ENCODE results near the gene PTH2. TPM values are rescaled to one million over a fixed set of nuclear protein-coding genes. Genes with fewer than 3 reads are reported as not detected.

Gene PTH2
- total RNA-seq, 1 experiment from 2014 or later = not detected

DNA sequence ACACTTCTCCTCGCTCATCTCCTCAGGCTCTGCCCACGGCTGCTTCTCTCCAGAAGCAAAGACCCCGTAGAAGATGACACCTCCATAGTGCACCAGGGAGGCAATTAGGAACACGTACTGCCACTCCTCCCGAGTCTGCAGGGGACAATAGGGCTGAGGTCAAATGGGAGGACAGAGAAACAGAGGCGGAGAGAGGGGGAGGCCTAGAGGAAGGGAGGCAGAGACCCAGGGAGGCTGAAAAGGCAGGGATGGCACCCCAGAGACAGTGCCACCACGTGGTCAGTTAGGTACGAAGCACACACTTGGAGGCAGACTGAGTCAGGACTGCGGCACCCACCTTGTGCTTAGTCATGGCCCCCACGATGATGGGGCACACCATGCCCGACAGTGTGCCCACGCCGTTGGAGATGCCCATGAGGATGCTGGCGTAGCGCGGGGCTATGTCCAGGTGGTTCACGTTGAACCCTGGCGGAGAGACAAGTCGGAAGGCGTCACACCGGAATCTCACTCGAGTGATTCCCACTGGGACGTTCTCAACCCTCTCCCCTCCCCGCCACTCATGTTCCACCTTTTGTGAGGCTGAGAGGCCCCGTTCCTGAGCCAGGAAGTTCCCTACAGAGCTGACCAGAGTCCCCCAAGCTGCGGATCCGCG lies 7.6 kb upstream of the PTH2 start:
- no peak for DNase-seq (ENCODE audit: low spot score)

DNA sequence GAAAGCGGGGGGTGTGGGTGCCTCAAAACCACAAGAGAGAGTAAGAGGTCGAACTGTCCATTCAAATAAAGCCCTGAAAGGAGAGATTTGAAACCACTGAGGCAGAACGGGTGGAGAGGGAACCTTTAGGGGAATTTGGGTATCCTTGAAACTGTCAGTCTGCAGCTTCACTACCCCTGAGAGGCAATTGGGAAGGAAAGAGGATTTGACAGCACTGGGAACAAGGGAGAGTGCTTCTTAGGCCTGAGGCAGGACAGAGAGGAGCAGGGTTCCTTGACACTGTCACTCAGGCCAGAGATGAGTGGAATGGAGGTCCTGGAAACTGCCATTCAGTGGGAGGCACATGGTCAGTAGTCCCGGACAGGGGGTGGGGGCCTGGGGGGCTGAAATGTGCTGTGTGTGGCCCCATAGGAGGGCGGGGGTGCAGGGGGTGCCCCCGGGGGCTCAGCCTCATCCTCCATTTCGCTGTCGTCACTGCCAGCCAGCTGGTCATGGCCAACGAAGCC lies 7.0 kb upstream of the PTH2 start:
- no peak for DNase-seq (ENCODE audit: low spot score)

DNA sequence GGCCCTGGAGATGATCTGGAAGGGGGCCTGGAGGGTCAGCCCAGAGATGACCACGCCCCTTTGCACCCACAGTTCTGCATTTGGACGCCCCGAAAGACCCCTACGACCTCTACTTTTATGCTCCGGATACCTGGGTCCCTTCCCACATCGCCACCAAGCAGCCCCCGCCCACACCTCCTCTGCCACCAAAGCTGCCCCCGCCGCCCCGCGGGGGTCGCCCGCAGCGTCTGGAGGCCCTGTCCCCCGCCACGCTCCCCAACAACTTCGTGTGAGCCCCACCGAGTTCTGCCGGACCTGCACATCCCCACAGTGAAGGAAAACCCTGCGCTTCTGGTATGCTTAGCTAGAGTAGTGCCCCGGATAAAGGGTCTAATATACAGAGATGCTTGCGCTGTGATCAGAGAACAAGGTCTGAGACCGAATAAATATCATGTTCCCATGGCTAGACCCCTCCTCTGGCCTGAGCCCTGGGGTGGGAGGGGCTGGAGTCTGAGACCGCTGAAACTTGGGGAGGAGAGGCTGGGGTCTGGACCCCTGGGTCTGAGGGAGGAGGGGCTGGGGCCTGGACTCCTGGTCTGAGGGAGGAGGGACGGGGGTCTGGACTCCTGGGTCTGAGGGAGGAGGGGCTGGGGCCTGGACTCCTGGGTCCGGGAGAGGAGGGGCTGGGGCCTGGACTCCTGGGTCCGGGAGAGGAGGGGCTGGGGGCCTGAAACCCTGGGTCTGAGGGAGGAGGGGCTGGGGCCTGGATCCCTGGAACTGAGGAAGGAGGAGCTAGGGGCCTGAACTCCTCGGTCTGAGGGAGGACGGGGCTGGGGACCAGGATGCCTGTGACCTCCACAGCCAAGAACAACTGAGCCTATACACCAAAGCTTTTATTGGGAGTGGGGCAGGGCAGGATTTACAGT lies 5.6 kb upstream of the PTH2 start:
- no peak for DNase-seq (ENCODE audit: low spot score)

DNA sequence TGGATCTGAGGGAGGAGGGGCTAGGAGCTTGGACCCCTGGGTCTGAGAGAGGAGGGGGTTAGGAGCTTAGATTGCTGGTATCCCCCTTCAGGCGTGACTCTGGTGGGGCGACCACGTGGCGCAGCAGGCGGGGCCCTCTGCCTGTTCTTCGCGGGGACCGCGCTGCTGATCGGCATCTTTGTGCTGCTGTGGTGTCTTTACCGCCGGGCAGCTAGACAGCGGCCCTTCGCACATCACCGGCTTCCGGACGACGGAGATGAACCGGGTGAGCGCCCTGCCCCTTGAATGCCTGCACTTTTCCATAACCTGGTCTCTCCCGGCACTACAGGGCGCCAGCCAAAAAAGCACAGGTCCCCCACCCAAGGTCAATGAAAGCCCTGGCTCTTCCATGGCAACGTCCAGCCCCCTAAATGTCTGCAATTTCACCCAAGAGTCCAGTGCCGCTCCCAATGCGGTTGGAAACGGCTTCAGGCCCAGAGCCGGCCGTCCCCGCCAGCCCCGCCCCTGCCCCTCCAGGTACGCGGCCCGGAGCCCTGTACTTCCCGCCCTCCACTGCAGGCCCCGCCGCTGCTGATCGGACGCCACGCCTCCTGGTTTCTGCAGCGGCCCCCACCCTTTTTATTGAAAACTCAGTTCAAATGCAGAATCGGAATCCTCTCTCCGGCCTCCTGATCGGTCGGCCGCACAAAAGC lies 4.8 kb upstream of the PTH2 start:
- no peak for DNase-seq (ENCODE audit: low spot score)

DNA sequence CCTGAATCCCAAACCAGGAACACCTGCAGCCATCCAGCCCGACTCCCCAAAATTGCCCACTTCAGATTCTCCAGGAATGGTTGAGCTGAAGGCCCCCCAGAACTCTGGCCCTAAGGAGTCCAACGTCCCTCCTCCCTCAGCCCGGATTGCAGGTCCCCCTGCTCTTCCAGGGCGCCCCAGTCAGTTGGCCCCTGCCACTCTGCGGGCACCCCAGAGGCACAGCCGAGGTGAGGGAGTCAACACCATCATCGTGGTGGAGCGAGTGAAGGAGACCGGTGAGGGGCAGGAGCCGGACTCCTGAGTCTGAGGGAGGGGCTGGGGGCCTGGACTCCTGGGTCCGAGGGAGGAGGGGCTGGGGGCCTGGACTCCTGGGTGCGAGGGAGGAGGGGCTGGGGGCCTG lies 4.1 kb upstream of the PTH2 start:
- no peak for DNase-seq (ENCODE audit: low spot score)

DNA sequence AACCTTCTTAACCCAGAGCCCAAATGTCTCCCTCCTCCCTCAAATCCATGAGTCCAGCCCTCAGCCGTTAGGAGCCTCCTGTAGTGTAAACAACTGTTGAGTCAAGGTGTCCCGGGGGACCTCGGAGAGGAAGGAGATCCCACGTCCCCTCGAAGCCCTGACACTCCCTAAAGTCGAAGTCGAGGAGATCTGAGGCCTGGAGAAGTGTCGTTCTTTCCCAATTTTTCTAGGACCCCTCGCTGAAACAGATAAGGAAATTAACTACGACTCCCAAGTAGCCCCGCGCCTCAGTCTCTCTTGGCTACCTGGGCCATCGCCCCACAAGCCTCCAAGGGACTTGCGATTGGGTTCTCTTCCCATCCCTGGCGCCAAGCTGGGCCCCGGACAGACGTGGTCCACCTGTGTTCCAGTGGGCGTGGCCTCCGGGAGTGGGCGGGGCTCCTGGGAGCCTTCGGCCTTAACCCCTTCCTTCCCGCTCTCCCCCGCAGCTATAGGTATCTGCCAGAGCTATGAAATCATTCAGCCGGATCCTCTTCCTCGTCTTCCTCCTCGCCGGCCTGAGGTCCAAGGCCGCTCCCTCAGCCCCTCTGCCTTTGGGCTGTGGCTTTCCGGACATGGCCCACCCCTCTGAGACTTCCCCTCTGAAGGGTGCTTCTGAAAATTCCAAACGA lies 2.8 kb upstream of the PTH2 start:
- no peak for DNase-seq (ENCODE audit: low spot score)

DNA sequence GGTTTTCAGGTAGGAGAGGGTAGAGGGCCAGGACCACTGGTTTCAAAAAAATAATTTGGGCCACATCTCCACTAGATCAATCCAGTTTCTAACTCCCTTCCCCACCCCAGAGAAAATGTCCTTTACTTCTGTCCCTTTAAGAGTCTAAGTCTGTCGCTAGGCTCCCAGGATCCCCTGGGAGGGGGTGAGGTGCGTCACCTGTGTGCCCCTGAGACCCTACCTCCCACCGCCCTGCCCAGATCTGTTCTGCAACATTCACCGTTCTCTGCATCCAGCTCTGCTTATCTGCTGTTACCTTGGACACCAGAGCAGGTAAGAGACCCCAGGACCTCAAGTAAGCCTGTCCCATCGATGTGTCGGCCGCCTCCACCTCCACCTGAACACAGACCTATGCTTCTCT lies 1.9 kb upstream of the PTH2 start, which contains the start of gene GFY:
TSS of gene GFY (plus strand) at position 211 of the 400 bp plus-strand sequence. CDS start 1,043 bp downstream, outside the sequence.
- DNase-seq (ENCODE audit: low spot score) = no peak

DNA sequence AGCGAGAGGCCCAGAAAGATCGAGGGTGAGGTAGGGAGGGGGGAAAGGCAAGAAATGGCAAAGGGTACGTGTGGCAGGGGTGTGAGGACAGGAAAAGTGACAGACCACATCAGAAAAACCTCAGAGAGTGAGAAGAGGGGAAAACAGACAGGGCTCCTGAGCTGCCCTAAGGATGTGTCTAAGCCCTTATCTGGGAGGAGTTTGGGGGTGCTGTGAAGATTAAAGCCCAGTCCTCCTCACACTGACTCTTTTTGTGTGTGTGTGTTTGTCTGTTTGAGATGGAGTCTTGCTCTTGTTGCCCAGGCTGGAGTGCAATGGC lies 703 bp upstream of the PTH2 start:
- DNase-seq (ENCODE audit: low spot score) = no peak

DNA sequence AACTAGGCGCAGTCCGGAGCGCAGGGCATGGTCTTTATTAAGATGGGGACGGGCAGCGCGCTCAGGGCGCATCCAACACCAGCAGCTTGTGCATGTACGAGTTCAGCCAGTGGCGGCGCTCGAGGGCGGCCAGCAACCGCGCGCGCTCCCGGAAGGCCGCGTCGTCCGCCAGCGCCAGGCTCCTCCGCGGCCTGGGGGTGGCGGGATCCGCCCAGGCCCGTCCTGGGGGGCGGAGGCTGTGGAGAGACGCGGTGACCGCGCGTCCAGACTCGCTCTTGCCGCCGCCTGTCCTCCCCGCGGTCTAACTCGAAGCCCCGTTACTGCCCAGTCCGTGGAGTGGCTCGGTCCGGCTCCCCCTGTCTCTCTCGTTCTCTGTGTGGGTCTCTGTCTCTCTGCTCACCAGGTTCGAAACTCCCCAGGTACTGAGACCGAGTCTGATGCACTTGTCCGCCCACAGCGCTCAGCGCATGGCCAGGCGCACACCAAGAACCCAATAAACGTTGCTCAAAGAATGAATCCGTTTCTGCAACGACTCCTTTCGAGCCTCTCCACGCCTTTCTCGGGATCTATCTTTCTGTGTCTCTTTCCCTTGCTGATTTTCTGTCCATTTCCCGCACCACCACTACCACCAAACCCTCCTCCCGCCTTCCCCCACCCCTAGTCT lies 702 bp downstream of the PTH2 start:
- no peak for DNase-seq (ENCODE audit: low spot score)

DNA sequence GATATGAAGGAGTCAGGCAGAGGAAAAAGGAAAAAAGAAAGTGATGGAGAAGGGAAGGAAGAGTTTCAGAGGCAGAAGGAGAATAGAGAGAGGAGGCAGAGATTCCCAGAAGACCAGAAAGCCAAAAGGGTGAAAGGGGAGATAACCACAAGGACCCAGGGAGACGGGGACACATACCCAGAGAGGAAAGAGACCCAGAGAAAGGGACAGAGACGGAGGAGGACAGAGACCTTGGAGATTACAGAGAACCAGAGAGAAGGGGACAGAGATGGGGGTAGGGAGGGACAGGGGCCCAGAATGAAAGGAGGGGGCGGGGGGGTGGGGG lies 1.4 kb downstream of the PTH2 start:
- no peak for DNase-seq (ENCODE audit: low spot score)

DNA sequence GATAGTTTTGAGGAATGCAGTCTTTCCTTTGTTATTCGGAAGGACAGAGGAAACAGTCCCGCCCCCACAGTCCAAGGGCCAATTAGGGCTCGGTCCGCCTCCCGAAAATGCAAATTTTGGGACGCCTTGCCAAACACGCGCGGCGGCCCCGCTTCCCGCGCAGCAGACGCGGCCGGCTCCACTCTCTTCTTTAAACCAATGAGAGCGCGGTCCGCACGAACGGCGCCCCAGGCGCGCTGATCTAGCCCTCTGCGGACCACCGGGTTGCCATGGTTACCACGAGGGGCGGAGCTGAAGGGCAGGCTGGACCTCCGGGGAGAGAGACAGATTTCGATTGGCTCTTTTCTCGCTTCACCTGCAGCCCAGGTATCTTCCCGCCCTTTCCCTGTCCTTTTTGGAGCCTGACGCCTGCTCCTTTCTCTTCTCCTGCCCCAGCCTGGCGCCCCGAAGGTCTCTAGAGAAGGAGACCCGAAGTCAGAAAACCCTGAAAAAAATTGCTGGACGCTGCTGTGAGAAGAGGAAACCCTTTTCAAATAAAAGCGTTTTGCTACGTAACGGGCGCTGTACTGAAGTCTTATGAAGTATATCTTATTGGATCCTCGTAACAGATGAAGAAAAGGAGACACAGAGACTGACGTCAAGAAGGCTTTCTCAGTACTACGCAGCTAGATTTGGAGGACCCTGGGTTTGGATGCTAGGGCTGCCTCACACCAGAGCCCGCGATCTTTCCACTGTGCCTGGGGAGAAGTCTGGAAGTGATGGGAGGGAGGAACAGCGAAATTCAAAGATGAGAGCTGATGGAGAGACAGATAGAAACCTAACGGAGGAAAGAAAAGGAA lies 2.0 kb downstream of the PTH2 start:
- no peak for DNase-seq (ENCODE audit: low spot score)

DNA sequence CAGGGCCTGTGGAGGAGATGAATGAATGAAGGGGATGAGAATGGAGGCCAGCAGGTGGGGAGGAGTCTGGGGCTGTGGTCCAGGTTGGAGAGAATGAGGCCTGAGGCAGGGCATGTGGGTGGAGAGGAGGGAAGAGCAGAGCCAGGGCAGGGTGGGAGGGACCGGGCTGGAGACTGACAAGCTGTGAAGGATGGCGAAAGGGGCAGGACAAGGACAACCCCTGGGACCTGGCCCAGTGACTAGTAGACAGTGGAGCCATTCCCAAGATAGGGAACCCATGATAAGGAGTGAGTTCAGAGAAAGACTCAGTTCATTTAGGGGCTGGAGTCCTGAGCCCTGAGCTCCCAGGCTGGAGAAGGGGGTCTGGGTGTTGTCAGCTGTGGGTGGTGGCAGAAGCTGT lies 3.0 kb downstream of the PTH2 start:
- DNase-seq (ENCODE audit: low spot score) = no peak

DNA sequence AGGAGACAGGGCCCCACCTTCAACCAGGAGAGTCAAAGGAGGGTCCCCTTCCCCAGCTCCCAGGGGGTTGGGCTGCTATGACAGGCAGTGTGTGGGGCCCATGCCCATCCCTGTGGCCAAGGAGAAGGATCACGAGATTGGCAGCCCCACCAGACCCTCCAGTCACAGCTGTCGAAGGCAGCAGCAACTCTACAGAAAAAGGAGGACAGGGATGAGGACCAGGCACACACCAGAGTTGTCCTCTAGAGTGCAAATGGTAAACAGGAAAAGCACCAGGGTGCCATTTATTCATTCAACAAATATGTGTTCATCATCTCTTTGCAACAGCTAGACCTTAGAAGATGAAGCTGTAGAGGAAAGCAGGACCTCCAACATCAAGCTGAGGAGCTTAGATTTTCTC lies 4.1 kb downstream of the PTH2 start:
- DNase-seq (ENCODE audit: low spot score) = no peak

DNA sequence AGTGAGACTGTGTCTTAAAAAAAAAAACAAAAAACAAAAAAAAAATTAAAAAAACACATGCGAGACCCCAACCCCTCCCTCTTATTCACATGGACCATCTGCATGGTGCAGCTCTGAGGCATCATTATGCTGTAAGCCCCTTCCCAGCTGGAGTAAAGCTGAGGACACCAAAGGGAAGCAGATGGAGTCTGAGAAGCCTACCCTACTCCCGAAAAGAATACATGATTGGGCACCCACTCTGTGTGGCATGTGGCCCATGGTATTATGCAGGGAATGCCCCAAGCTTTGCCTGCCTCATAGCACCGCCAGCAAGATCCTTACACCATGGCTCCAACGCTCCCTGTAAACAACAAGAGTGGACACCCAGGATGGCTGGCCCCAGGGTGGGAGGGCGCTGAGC lies 4.7 kb downstream of the PTH2 start:
- DNase-seq (ENCODE audit: low spot score) = no peak

DNA sequence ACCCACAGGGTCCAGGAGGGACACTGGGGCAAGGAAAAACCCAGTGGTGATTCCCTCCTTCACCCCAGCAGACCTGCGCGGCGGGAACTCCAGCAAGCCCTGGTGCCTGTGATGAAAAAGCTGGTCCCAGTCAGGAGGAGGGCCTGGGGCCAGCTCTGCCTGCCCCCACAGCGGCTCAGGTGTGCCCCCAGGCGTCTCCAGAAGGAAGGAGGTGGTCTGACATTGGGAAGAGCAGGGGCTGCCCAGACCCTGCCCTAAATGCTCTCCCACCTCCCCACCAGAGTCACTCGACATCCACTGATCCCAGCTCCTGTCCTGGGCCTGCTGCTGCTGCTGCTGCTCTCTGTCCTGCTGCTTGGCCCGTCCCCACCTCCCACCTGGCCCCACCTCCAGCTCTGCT lies 6.2 kb downstream of the PTH2 start:
- DNase-seq (ENCODE audit: low spot score) = no peak

DNA sequence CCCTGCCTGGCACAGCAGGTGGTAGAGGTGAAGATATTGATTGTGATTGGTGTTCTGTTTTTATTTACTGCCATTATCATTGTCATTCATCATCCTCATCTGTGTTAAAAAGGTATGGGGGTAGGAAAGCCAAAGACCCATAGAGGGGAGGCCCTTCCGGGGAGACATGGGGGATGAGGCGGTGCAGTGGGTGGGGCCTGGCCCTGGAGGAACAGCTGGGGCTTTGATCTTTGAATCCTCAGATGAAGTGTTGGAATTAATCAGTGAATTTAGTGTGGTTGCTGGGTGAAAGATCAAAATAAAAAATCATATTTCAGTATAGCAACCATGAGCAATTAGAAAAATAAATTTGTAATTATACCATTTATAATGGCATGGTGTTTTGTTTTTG lies 7.4 kb downstream of the PTH2 start:
- no peak for DNase-seq (ENCODE audit: low spot score)

DNA sequence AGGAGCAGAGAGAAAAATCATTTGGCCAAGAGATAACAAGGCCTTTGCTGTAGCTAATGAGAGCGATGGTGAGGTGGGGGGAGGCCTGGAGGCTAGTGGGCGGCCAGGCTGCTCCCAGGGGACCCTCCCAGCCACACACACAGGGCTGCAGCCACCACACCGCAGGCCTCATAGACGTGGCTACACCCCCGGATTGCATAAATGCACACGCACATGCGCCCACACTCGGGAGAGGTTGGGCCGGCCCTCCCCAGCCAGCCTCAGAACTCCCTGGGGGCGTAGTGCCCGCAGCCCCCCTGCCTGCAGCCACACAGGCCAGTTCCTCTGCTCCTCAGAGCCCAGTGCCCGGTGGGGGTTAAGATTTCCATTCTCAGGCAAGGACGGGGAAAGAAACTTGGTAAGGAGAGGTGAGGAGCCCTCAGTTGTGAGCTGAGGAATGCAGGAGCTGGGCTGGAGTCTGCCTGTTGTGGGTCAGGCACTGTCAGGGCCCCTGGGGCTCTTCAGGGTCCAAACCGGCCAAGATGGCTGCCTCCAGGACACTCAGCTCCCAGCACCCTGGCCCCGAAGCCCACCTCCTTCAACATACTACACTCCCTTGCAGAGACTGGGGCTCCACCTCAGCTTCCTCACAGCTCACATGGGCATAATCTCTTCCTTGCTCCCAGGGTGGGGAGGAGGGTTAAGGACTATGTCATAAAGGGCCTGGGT lies 8.0 kb downstream of the PTH2 start:
- no peak for DNase-seq (ENCODE audit: low spot score)

DNA sequence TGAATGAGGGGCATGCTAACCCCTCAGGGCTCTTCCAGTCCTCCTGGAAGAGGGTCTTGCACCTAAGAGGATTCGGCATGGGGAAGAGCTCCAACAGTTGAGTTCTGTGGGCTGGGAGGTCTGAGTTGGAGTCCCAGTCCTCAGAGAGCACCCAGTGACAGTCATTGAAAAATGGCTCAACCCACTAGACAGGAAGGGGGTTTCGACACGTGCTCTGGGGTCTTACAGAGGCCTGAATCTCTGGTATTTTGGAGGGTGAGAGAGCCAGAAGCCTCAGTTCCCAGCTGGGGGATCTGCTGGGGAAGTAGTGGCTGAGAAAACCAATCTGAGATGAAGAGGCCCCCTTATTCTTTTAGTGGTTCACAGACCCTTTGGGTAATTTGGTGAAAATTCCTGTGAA lies 9.0 kb downstream of the PTH2 start:
- no peak for DNase-seq (ENCODE audit: low spot score)

DNA sequence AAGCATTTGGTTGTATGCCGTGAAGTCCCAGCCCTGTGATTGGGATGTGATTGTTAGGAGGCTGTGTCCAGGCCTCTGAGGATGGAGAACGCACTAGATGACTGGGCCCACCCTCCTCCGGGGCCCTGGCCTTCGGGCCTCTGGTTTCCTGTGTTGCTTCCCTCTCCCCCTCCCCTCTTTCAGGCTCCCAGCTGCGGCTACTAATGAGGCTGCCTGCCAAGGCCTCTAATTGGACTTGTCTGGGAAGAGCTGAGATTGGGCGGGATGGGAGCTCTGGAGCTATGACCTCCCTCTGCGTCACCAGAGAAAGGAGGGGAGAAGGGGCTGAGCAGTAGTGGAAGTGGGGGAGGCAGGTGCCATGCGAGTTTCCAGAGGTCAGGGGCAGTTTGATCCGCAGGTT lies 9.9 kb downstream of the PTH2 start:
- DNase-seq (ENCODE audit: low spot score) = no peak

DNA sequence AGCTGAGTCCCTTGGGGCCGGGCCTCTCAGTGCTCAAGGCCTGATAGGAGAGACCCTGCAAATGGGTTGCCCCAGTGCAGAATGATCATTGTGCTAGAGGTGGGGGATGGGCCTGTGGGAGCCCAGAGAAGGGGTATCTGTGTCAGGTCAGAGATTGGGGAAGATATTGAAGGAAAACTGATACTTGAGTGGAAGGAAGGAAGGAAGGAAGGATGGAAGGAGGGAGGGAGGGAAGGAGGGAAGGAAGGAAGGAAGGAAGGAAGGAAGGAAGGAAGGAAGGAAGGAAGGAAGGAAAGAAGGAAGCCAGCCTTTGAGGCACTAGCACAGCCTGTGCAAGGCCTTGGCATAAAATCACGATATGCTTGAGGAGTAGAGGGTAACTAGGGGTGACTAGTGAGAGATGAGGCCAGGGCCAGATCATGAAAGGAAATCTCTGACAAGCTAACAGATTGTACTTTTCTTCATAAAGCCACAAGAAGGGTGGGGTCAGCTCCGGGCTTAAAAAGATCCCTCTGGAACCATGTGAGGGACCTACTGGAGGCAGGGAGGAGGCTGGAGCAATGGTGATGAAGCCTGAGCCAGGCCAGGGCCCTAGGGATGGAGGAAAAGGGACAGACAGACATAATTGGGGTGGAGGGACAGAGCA lies 11.4 kb downstream of the PTH2 start:
- DNase-seq (ENCODE audit: low spot score) = no peak

Measured in H4 (cell line).